ENCODE measurements around the gene ANO4. TPM values are rescaled to one million over a fixed set of nuclear protein-coding genes. Genes with fewer than 3 reads are reported as not detected.
"Not testable (repeated sequence)": the region's sequence is repeated elsewhere in the genome, so short reads cannot be mapped to it uniquely, and the experiment has no call there.

ANO4 gene
- total and polyA plus RNA-seq, 5 donors from 2014 or later, result not detected

GRCh38 chr12:100908501-100908900 is 113.9 kb downstream of the ANO4 start:
- Mint-ChIP-seq H3K9me3 (peaks cover 0 to 2% (median 0%) of the 10 kb centered on the region in 7 donors), H3K4me3 (no peak overlapping the region), H3K27me3 (no peaks in the 10 kb centered on the region), H3K27ac (no peak overlapping the region), H3K36me3 (no peaks in the 10 kb centered on the region), H3K4me1 (no peaks in the 10 kb centered on the region)
- H3K27ac ChIP-seq (ENCODE audit: insufficient read depth, low read length, poor library complexity, severe bottlenecking), result no peak overlapping the region
- H3K27me3 ChIP-seq (ENCODE audit: control insufficient read depth, insufficient read depth, low read length), result no peaks in the 10 kb centered on the region
- ATAC-seq (ENCODE audit: low read depth in 2 of 2) (no peak), DNase-seq (no peak)
- H3K4me1 ChIP-seq (ENCODE audit: control insufficient read depth, insufficient read depth, low read length, poor library complexity, severe bottlenecking), result no peaks in the 10 kb centered on the region
- H3K36me3 ChIP-seq (ENCODE audit: control insufficient read depth, insufficient read depth, low read length), result no peaks in the 10 kb centered on the region
- no peaks in the 10 kb centered on the region for H3K9me3 ChIP-seq (ENCODE audit: control insufficient read depth in 2 of 2, low read length in 2 of 2)
- no peak overlapping the region for H3K4me3 ChIP-seq (ENCODE audit: low read depth, low read length)

- Mint-ChIP-seq H3K36me3 (no peaks in the 10 kb centered on the region), H3K4me1 (no peaks in the 10 kb centered on the region), H3K4me3 (no peak overlapping the region), H3K9me3 (peaks cover 0 to 2% (median 0%) of the 10 kb centered on the region in 7 donors), H3K27ac (no peak overlapping the region), H3K27me3 (no peaks in the 10 kb centered on the region)
- no peaks in the 10 kb centered on the region for H3K36me3 ChIP-seq (ENCODE audit: control insufficient read depth, insufficient read depth, low read length)
- H3K27ac ChIP-seq (ENCODE audit: insufficient read depth, low read length, poor library complexity, severe bottlenecking), result no peak overlapping the region
- ATAC-seq (ENCODE audit: low read depth in 2 of 2) (no peak), DNase-seq (no peak)
- H3K9me3 ChIP-seq (ENCODE audit: control insufficient read depth in 2 of 2, low read length in 2 of 2), result no peaks in the 10 kb centered on the region
- no peaks in the 10 kb centered on the region for H3K4me1 ChIP-seq (ENCODE audit: control insufficient read depth, insufficient read depth, low read length, poor library complexity, severe bottlenecking)
- H3K4me3 ChIP-seq (ENCODE audit: low read depth, low read length), result no peak overlapping the region
- no peaks in the 10 kb centered on the region for H3K27me3 ChIP-seq (ENCODE audit: control insufficient read depth, insufficient read depth, low read length)
Measured at GRCh38 chr12:100913872-100914592, 119.5 kb downstream of the ANO4 start.

GRCh38 chr12:100919116-100919515 is 124.5 kb downstream of the ANO4 start:
- no peaks in the 10 kb centered on the region for H3K36me3 ChIP-seq (ENCODE audit: control insufficient read depth, insufficient read depth, low read length)
- H3K36me3 Mint-ChIP-seq, result no peaks in the 10 kb centered on the region
- H3K27me3 Mint-ChIP-seq, result no peaks in the 10 kb centered on the region
- H3K27ac Mint-ChIP-seq, result no peak overlapping the region
- no peaks in the 10 kb centered on the region for H3K27me3 ChIP-seq (ENCODE audit: control insufficient read depth, insufficient read depth, low read length)
- peaks cover 0 to 5% (median 1%) of the 10 kb centered on the region in 7 donors for H3K9me3 Mint-ChIP-seq
- H3K9me3 ChIP-seq (ENCODE audit: control insufficient read depth in 2 of 2, low read length in 2 of 2), result no peaks in the 10 kb centered on the region
- ATAC-seq (ENCODE audit: low read depth in 2 of 2) (no peak), DNase-seq (no peak)
- no peaks in the 10 kb centered on the region for H3K4me1 ChIP-seq (ENCODE audit: control insufficient read depth, insufficient read depth, low read length, poor library complexity, severe bottlenecking)
- no peak overlapping the region for H3K27ac ChIP-seq (ENCODE audit: insufficient read depth, low read length, poor library complexity, severe bottlenecking)
- H3K4me1 Mint-ChIP-seq, result no peaks in the 10 kb centered on the region
- no peak overlapping the region for H3K4me3 ChIP-seq (ENCODE audit: low read depth, low read length)
- no peak overlapping the region for H3K4me3 Mint-ChIP-seq

GRCh38 chr12:100920493-100920892 is 125.9 kb downstream of the ANO4 start:
- Histone ChIP-seq H3K36me3 (ENCODE audit: control insufficient read depth, insufficient read depth, low read length) (no peaks in the 10 kb centered on the region), H3K27me3 (ENCODE audit: control insufficient read depth, insufficient read depth, low read length) (no peaks in the 10 kb centered on the region), H3K9me3 (ENCODE audit: control insufficient read depth in 2 of 2, low read length in 2 of 2) (no peaks in the 10 kb centered on the region), H3K4me3 (ENCODE audit: low read depth, low read length) (no peak overlapping the region), H3K4me1 (ENCODE audit: control insufficient read depth, insufficient read depth, low read length, poor library complexity, severe bottlenecking) (no peaks in the 10 kb centered on the region), H3K27ac (ENCODE audit: insufficient read depth, low read length, poor library complexity, severe bottlenecking) (no peak overlapping the region)
- no peak overlapping the region for H3K4me3 Mint-ChIP-seq
- no peaks in the 10 kb centered on the region for H3K36me3 Mint-ChIP-seq
- ATAC-seq (ENCODE audit: low read depth in 2 of 2) (no peak), DNase-seq (no peak)
- H3K4me1 Mint-ChIP-seq, result no peaks in the 10 kb centered on the region
- H3K27me3 Mint-ChIP-seq, result no peaks in the 10 kb centered on the region
- H3K27ac Mint-ChIP-seq, result no peak overlapping the region
- H3K9me3 Mint-ChIP-seq, result peaks cover 0 to 5% (median 1%) of the 10 kb centered on the region in 7 donors

GRCh38 chr12:100926669-100927248 is 132.2 kb downstream of the ANO4 start:
- Histone ChIP-seq H3K9me3 (ENCODE audit: control insufficient read depth in 2 of 2, low read length in 2 of 2) (no peaks in the 10 kb centered on the region), H3K27me3 (ENCODE audit: control insufficient read depth, insufficient read depth, low read length) (no peaks in the 10 kb centered on the region), H3K36me3 (ENCODE audit: control insufficient read depth, insufficient read depth, low read length) (no peaks in the 10 kb centered on the region), H3K4me1 (ENCODE audit: control insufficient read depth, insufficient read depth, low read length, poor library complexity, severe bottlenecking) (no peaks in the 10 kb centered on the region), H3K27ac (ENCODE audit: insufficient read depth, low read length, poor library complexity, severe bottlenecking) (no peak overlapping the region), H3K4me3 (ENCODE audit: low read depth, low read length) (no peak overlapping the region)
- Mint-ChIP-seq H3K27ac (peak overlapping the region in 1 of 3 donors; percentile 22), H3K36me3 (no peaks in the 10 kb centered on the region), H3K9me3 (peaks cover 0 to 5% (median 0%) of the 10 kb centered on the region in 7 donors), H3K4me3 (no peak overlapping the region), H3K4me1 (no peaks in the 10 kb centered on the region), H3K27me3 (no peaks in the 10 kb centered on the region)
- DNase-seq (no peak), ATAC-seq (ENCODE audit: low read depth in 2 of 2) (no peak)

- H3K4me3 ChIP-seq (ENCODE audit: low read depth, low read length), result no peak overlapping the region
- H3K9me3 Mint-ChIP-seq, result peaks cover 0 to 5% (median 0%) of the 10 kb centered on the region in 7 donors
- no peaks in the 10 kb centered on the region for H3K4me1 Mint-ChIP-seq
- no peaks in the 10 kb centered on the region for H3K9me3 ChIP-seq (ENCODE audit: control insufficient read depth in 2 of 2, low read length in 2 of 2)
- H3K4me3 Mint-ChIP-seq, result no peak overlapping the region
- DNase-seq (no peak), ATAC-seq (ENCODE audit: low read depth in 2 of 2) (no peak)
- no peak overlapping the region for H3K27ac Mint-ChIP-seq
- H3K27me3 ChIP-seq (ENCODE audit: control insufficient read depth, insufficient read depth, low read length), result no peaks in the 10 kb centered on the region
- H3K4me1 ChIP-seq (ENCODE audit: control insufficient read depth, insufficient read depth, low read length, poor library complexity, severe bottlenecking), result no peaks in the 10 kb centered on the region
- no peaks in the 10 kb centered on the region for H3K36me3 ChIP-seq (ENCODE audit: control insufficient read depth, insufficient read depth, low read length)
- H3K36me3 Mint-ChIP-seq, result no peaks in the 10 kb centered on the region
- no peak overlapping the region for H3K27ac ChIP-seq (ENCODE audit: insufficient read depth, low read length, poor library complexity, severe bottlenecking)
- H3K27me3 Mint-ChIP-seq, result no peaks in the 10 kb centered on the region
Measured at GRCh38 chr12:100927826-100928225, 133.2 kb downstream of the ANO4 start.

DNA sequence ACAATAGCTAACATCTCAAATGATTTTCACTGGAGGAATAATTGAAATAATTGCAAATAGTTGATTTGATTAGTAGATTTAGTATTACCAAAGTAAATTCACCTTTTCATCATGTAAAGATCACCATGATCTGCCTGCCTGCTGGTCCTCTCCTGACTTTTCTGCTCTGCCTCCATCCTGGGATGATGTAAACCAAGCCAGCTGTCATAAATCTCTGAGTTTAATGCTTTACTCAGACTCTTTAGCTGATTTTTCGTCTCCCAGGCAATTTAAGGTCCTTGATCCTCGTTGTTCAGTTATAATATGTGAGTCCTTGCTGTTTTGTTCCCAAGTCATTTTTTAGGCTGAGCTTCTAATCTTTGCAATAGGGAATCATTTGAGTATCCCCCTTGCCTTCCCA is 138.0 kb downstream of the ANO4 start:
- Mint-ChIP-seq H3K9me3 (peaks cover 0 to 9% (median 1%) of the 10 kb centered on the region in 7 donors), H3K36me3 (no peaks in the 10 kb centered on the region), H3K27ac (no peak overlapping the region), H3K4me3 (no peak overlapping the region), H3K4me1 (no peaks in the 10 kb centered on the region), H3K27me3 (no peaks in the 10 kb centered on the region)
- no peak overlapping the region for H3K4me3 ChIP-seq (ENCODE audit: low read depth, low read length)
- no peaks in the 10 kb centered on the region for H3K4me1 ChIP-seq (ENCODE audit: control insufficient read depth, insufficient read depth, low read length, poor library complexity, severe bottlenecking)
- DNase-seq (no peak), ATAC-seq (ENCODE audit: low read depth in 2 of 2) (no peak)
- no peaks in the 10 kb centered on the region for H3K27me3 ChIP-seq (ENCODE audit: control insufficient read depth, insufficient read depth, low read length)
- no peaks in the 10 kb centered on the region for H3K36me3 ChIP-seq (ENCODE audit: control insufficient read depth, insufficient read depth, low read length)
- no peaks in the 10 kb centered on the region for H3K9me3 ChIP-seq (ENCODE audit: control insufficient read depth in 2 of 2, low read length in 2 of 2)
- no peak overlapping the region for H3K27ac ChIP-seq (ENCODE audit: insufficient read depth, low read length, poor library complexity, severe bottlenecking)

GRCh38 chr12:100933531-100933930 is 139.0 kb downstream of the ANO4 start:
- H3K4me1 Mint-ChIP-seq; H3K9me3 Mint-ChIP-seq; H3K27ac ChIP-seq (ENCODE audit: insufficient read depth, low read length, poor library complexity, severe bottlenecking); ATAC-seq (ENCODE audit: low read depth in 2 of 2); DNase-seq; H3K27me3 ChIP-seq (ENCODE audit: control insufficient read depth, insufficient read depth, low read length); H3K36me3 ChIP-seq (ENCODE audit: control insufficient read depth, insufficient read depth, low read length); H3K27ac Mint-ChIP-seq; H3K4me3 ChIP-seq (ENCODE audit: low read depth, low read length); H3K4me3 Mint-ChIP-seq; H3K4me1 ChIP-seq (ENCODE audit: control insufficient read depth, insufficient read depth, low read length, poor library complexity, severe bottlenecking); H3K27me3 Mint-ChIP-seq; H3K36me3 Mint-ChIP-seq; H3K9me3 ChIP-seq (ENCODE audit: control insufficient read depth in 2 of 2, low read length in 2 of 2): not testable (repeated sequence)

Measured in CD4-positive, CD25-positive, alpha-beta regulatory T cell (primary cell).